Transverse colon (tissue), 4 donors: ENCODE measurements around the gene CDK19.

Source experiments
- CTCF ChIP-seq, 5 experiments: fragments of 200-600 bp in 3 of 5; fragments of 450-650 bp in 2 of 5; sonication (generic) in 3 of 5; IDR thresholded peaks; 1 replicate in 2 of 5; 2 replicates in 3 of 5; pipeline ENCODE4 v1.5.1; 2016 to 2017; ENCODE audit warnings: antibody characterized with exemption in 5 of 5, inconsistent platforms in 3 of 5, mild to moderate bottlenecking in 2 of 5, moderate library complexity in 1 of 5
- EP300 ChIP-seq: sonication (generic); formaldehyde crosslinking; IDR thresholded peaks from one replicate; pipeline ENCODE4 v1.6.1; 2017; ENCODE audit warnings: antibody characterized with exemption, low read depth
- POLR2A ChIP-seq: fragments of 450-650 bp; IDR thresholded peaks from one replicate; pipeline ENCODE4 v1.6.1; 2016; ENCODE audit warnings: antibody characterized with exemption, mild to moderate bottlenecking, moderate library complexity
- POLR2AphosphoS5 ChIP-seq, 3 donors: sonication (generic); formaldehyde crosslinking; IDR thresholded peaks; one replicate each; pipeline ENCODE4 v1.6.1; 2016; ENCODE audit warnings: antibody characterized with exemption in 3 of 3

DNA sequence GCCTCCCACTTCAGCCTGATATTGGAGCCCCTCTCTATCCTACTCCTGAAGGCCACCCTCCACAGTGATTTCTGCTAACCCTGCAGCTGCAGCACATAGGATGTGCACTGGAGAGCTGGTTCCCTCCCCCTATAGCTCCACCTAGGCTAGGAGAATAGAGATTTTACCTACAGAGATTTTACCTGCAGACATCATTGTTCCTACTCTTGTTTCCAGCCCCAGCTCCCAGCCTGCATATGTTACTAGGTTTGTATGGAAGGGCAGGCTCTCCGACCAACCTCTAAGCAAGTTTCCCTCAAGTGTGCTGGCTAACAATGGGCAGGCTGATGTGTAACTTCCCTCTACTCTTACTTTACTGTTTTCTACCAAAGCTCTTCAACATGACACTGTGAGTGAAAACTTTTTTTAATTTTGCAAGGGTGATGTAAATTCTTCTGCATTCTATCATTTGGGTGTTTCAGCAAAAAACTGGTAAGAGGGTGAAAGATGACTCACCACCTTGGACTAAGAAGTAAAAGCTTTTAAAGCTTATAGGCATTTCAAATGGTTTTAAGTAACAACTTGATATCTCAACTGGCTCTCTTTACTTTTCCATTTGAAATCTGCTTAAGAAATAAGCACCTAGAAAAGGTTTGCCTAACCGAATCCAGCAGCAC lies 106.8 kb downstream of the CDK19 start:
- TF ChIP-seq CTCF (IDR thresholded peaks at IDR 0.05), result no peak
- TF ChIP-seq POLR2A, result no peak
- no peak for TF ChIP-seq POLR2AphosphoS5 (IDR thresholded peaks at IDR 0.05)
- TF ChIP-seq EP300, result no peak
